Erythroblast (primary cell): Measurements from ENCODE around the gene CCT4.

Experiments used
- GATA1 ChIP-seq: IDR thresholded peaks from 2 replicates; pipeline ENCODE4 v1.6.1; 2011; ENCODE audit warnings: low read depth, mild to moderate bottlenecking, control low read depth, low read length, moderate library complexity
- POLR2A ChIP-seq: IDR thresholded peaks from 2 replicates; pipeline ENCODE4 v1.6.1; 2011; ENCODE audit warnings: mild to moderate bottlenecking, low read length

DNA sequence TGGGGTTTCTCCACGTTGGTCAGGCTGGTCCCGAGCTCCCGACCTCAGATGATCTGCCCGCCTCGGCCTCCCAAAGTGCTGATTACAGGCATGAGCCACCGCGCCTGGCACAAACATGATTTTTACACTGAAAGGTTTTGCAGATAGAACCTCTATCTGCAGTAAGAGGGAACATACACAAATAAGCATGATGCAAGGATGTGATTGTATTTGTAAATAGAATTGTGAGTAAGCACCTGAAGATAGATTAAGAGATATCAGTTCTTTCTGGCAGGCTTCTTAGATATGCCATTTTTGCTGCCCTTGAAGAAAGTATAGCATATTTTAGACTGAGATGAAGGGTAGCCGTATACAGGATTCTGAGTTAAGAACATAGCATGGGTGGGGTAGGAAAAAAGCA lies 20.7 kb upstream of the CCT4 start:
- TF ChIP-seq POLR2A: no peak
- no peak for TF ChIP-seq GATA1
